Fibroblast of mammary gland (primary cell): ENCODE results near the gene DUSP22.
A peak's percentile ranks its signal among the peaks of the same experiment; 100 is the strongest.

Experiments
- DNase-seq: peaks from one replicate; pipeline ENCODE4 v3.0.0-alpha.2; 2010; ENCODE audit warnings: low read depth
- H3K4me3 ChIP-seq: 2 replicates; pipeline ENCODE4 v1.5.1; 2011; ENCODE audit warnings: low read depth, mild to moderate bottlenecking, low read length, moderate library complexity; ENCODE audit not compliant: control insufficient read depth
- TF ChIP-seq, protein P1 (sequence below): conservative IDR thresholded peaks from 2 replicates; pipeline ENCODE4 v1.5.1; 2011; ENCODE audit warnings: low read depth, low read length, inconsistent platforms; ENCODE audit not compliant: control insufficient read depth, insufficient read depth

Gene DUSP22

DNA sequence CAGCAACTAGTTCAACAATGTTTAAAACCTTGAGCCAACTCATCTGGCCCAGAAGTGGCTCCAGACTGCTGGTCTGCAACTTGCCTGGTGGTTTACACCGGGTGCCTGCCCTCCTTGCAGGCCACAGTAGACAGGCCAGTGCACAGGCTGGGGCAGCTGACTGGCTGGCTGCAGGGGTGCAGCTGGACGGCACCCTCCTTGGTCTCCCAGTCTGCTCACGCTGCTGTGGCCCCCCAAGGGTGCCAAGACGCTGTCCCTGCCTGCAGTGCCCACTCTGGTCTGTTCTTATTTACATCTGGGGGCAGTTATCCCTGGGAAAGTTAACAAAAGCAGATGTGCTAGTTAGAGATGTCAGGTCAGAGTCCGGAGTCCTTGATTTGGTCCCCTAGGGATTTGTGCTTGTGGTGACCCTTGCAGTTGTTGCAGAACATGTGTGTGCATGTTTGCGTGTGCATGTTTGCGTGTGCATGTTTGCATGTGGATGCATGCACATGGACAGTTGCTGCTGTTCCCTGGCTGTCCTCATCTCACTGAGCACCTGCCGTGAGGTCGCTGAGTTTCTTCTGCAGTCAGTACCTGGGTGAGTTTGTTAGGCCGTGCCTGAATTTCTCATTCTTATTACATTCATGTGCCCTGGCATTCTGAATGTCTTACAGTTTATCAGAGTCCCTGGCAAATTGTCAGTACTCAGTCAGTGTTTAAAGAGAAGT, 51.1 kb downstream of the DUSP22 start:
- TF ChIP-seq, protein P1, sequence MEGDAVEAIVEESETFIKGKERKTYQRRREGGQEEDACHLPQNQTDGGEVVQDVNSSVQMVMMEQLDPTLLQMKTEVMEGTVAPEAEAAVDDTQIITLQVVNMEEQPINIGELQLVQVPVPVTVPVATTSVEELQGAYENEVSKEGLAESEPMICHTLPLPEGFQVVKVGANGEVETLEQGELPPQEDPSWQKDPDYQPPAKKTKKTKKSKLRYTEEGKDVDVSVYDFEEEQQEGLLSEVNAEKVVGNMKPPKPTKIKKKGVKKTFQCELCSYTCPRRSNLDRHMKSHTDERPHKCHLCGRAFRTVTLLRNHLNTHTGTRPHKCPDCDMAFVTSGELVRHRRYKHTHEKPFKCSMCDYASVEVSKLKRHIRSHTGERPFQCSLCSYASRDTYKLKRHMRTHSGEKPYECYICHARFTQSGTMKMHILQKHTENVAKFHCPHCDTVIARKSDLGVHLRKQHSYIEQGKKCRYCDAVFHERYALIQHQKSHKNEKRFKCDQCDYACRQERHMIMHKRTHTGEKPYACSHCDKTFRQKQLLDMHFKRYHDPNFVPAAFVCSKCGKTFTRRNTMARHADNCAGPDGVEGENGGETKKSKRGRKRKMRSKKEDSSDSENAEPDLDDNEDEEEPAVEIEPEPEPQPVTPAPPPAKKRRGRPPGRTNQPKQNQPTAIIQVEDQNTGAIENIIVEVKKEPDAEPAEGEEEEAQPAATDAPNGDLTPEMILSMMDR = no peak
- no peak for DNase-seq
- no peak overlapping the region for H3K4me3 ChIP-seq

DNA sequence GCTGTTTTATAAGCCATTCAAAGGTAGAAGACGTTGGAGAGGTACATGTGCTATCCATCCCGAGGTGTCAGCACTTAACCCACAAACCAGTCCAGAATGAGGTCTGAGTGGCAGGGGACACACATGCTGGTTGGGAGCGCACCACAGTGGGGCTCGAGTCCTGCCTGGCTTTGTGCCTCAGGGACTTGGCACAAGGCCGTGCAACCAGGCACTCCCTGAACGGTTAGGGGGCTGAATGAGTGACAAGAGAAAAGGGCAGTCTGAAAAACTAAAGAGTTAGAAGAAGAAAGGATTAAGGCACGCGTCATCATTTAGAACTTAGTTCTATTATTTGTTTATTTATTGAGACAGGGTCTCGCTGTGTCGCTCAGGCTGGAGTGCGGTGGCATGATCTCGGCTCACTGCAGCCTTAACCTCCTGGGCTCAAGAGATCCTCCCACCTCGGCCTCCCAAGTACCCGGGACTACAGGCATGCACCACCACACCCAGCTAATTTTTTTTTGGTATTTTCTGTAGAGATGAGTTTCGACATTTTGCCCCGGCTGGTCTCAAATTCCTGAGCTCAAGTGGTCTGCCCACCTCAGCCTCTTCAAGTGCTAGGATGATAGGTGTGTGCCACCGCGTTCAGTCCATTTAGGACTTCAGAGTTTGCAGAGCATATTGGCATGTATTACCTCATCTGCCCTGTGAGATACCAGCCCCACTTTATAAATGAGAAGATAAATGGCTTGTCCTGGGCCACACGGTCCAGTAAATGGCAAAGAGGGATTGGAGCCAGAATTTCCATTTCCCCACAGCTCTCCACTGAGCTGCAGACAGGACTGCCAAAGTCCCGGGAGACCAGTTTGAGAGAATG, 51.9 kb downstream of the DUSP22 start:
- no peak for DNase-seq
- TF ChIP-seq, protein P1 = no peak

DNA sequence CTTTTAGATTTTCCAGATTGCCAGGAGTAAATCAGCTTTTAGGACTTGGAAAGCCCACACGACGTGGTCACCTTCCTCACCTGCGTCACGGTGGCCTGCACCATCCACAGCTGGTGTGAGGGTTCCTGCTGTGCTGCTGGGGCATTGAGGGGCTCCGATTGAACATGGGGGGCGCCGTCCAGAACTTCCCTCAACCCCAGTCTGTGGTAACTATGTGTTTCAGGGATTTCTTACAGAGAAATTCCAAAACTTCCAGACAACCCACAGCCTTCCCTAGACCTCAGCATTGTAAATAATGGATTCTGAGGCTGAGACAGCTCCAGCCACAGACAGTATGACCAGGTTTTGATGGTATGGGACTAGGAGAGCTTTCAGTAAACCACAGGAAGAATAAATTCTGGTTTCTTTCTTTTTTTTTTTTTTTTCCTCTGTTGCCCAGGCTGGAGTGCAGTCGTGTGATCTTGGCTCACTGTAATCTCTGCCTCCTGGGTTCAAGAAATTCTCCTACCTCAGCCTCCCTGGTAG, 52.6 kb downstream of the DUSP22 start:
- TF ChIP-seq, protein P1 = no peak
- no peak for DNase-seq
- H3K4me3 ChIP-seq = no peak overlapping the region

More for the DNA sequence above, 51.9 kb downstream of the DUSP22 start:
- no peak overlapping the region for H3K4me3 ChIP-seq

DNA sequence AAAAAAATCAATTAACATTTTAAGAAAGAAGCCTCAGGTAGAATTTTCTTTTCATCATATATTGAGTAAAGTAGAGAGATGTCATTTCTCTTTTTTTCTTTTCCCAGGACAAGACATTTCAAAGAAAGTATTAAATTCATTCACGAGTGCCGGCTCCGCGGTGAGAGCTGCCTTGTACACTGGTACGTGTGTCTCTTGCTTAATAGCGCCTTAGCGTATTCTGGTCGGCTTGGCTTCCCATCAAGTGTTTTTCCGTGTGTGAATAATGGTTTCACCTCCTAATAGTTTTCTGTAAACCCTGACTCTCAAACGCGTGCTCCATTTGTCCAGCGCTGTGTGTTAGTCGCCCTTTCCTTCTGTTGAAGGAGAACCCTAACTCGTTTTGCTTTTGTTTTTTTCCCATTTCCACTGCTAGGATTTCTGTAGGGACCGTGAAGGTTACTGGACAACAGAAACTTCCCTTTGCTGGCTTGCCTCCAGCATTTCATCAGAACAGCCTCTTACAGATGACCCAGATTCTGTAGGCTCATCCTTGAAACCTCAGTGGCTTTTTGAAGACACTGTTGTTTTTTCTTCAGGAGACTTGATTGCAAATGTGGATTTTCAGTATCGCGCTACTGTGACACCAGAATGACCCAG, 53.6 kb downstream of the DUSP22 start:
- H3K4me3 ChIP-seq = no peak overlapping the region
- DNase-seq = peak; percentile 64
- TF ChIP-seq, protein P1 = no peak

DNA sequence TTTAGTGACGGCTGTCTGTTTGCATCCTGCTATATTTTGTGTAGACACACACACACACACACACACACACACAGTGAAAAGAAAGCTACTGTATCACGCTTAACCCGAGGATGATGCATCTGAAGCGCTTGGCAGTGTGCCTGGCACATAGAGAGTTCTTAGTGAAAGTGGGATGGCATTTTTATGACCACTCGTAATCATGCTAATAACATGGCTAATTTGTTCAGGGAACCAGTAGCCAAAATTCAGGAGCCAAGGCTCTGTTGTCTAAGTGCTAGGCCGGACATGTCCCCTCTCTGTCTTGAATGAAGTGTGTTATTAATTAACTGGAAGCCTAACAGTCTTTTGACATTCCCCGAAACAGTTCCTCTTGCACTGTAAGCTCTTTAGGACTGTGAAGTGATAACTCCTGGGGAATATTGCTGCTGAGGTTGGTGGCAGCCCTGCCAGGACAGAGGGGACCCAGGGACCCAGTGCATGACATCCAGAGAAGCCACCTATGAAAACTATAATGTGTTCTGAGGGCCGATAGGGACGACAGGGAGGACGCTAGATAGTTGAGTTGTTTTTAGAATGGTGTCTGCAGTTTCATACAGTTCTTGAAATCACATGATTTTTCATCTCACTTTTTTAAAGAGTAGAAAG, 54.2 kb downstream of the DUSP22 start:
- peak; percentile 70 for DNase-seq
- TF ChIP-seq, protein P1 = no peak
- H3K4me3 ChIP-seq = no peak overlapping the region

DNA sequence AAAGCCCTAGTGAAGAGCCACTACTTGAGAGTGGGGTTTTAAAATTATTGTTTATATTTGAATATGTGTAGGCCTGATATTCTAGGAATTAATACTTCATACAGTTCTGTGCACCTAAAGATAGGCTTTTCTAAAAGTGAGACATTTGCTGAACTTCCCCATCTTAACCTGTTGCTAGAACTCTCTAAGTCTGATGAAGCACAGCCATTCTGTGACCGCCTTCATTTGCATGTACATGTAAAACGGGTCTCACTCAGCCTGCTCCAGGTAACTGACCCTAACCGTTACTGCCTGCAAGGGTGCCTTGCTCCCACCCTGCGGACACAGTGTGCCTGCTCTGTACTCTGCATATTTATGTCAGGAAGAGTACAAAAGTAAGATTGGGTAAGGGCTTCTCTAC, 54.9 kb downstream of the DUSP22 start:
- DNase-seq = no peak
- H3K4me3 ChIP-seq = no peak overlapping the region
- TF ChIP-seq, protein P1 = no peak
